Nephron (organoid): ENCODE measurements around the gene GREM2.

Experiments used
- H3K27ac Mint-ChIP-seq, 3 experiments: 2 replicates each; pipeline ENCODE4 v1.8.0; 2020; ENCODE audit warnings: mixed read lengths in 3 of 3, mild to moderate bottlenecking in 2 of 3, moderate library complexity in 1 of 3
- H3K27me3 Mint-ChIP-seq: 2 replicates; pipeline ENCODE4 v1.8.0; 2021; ENCODE audit warnings: low read depth, mild to moderate bottlenecking, moderate library complexity, mixed read lengths
- H3K36me3 Mint-ChIP-seq: 2 replicates; pipeline ENCODE4 v1.8.0; 2020; ENCODE audit warnings: low read depth, mixed read lengths
- H3K4me1 Mint-ChIP-seq: 2 replicates; pipeline ENCODE4 v1.8.0; 2020; ENCODE audit warnings: mixed read lengths
- H3K4me3 Mint-ChIP-seq, 3 experiments: 2 replicates each; pipeline ENCODE4 v1.8.0; 2020; ENCODE audit warnings: mild to moderate bottlenecking in 3 of 3, mixed read lengths in 3 of 3, moderate library complexity in 2 of 3
- H3K9me3 Mint-ChIP-seq: 2 replicates; pipeline ENCODE4 v1.8.0; 2020; ENCODE audit warnings: mixed read lengths
- TF ChIP-seq, protein P1 (sequence below), 3 experiments: fragments of 200-600 bp; sonication (generic); IDR thresholded peaks; one replicate each; pipeline ENCODE4 v1.5.0; 2021; ENCODE audit warnings: antibody characterized with exemption in 3 of 3; ENCODE audit not compliant: unreplicated experiment in 3 of 3

The GREM2 gene

DNA sequence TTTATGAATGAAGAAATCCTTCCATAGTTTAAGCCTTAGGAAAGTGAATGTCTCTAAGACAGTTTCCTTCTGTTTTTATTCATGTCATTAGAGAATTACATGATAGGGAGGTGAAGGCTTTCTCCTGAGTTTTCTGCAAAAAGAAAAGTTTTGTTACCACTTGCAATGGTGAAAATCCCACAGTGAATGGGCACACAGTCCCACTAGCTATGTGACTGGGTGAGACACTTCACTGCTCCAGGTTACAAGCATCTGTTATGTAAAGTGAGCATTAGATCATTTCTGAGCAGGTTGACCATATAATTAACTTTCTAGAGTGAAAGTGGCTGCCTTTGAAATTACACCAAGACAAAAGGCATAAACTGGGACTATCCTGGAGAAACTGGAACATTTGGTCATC lies 38.9 kb upstream of the GREM2 start:
- no peak overlapping the region for H3K27ac Mint-ChIP-seq
- H3K27me3 Mint-ChIP-seq = peaks cover 3% of the 10 kb centered on the region
- H3K4me3 Mint-ChIP-seq = no peak overlapping the region
- no peaks in the 10 kb centered on the region for H3K9me3 Mint-ChIP-seq
- TF ChIP-seq, protein P1, sequence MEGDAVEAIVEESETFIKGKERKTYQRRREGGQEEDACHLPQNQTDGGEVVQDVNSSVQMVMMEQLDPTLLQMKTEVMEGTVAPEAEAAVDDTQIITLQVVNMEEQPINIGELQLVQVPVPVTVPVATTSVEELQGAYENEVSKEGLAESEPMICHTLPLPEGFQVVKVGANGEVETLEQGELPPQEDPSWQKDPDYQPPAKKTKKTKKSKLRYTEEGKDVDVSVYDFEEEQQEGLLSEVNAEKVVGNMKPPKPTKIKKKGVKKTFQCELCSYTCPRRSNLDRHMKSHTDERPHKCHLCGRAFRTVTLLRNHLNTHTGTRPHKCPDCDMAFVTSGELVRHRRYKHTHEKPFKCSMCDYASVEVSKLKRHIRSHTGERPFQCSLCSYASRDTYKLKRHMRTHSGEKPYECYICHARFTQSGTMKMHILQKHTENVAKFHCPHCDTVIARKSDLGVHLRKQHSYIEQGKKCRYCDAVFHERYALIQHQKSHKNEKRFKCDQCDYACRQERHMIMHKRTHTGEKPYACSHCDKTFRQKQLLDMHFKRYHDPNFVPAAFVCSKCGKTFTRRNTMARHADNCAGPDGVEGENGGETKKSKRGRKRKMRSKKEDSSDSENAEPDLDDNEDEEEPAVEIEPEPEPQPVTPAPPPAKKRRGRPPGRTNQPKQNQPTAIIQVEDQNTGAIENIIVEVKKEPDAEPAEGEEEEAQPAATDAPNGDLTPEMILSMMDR (IDR thresholded peaks at IDR 0.05; ENCODE audit: unreplicated experiment in 3 of 3) = no peak
- H3K36me3 Mint-ChIP-seq = no peaks in the 10 kb centered on the region
- H3K4me1 Mint-ChIP-seq = peaks cover 7% of the 10 kb centered on the region

DNA sequence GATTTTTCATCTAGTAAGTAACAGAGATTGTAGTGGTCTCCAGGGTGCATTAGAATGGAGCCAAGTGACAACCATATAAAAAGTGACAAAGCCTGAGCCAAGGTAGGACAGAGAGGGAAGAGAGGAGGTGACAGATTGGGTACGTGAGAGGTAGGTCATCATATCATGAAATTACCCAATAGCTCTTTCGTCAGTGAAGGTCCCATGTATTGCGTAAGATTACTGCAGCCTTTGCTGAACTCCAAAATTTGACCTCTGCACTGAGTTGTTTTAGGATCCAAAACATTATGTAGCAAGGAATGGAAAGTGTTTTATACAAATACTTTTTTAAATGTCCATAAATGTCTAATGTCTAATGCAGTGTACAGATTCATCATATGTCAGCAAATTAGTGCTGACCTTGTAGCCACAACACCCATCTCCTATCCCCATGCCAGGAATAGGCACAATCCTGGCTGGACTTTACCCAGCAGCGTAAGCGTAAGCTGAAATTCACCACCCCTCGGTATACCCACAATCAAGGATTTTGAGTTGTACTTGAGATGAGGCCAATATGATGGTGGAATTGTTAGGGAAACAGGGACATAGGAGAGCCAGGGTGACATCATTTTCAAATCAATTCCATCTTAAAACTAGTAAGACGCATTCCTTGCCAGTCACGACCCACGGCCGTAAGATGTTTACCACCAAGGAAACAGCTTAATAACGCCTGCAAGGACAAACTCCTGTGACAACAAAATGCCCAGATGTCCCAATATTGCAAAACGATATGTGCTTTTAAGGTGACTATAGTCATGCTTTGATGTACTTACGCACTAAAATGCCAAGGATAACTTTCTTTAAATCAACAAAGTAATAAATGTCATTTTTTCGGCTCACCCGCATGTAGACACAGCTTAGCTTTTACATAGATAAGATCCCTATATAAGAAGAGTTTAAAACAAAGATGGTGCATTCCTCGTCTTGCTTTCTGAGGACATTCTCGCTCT lies 38.1 kb upstream of the GREM2 start:
- no peaks in the 10 kb centered on the region for H3K9me3 Mint-ChIP-seq
- peaks cover 7% of the 10 kb centered on the region for H3K4me1 Mint-ChIP-seq
- TF ChIP-seq, protein P1 (IDR thresholded peaks at IDR 0.05; ENCODE audit: unreplicated experiment in 3 of 3) = no peak
- H3K36me3 Mint-ChIP-seq = no peaks in the 10 kb centered on the region
- no peak overlapping the region for H3K4me3 Mint-ChIP-seq
- H3K27ac Mint-ChIP-seq = no peak overlapping the region
- H3K27me3 Mint-ChIP-seq = peaks cover 3% of the 10 kb centered on the region

DNA sequence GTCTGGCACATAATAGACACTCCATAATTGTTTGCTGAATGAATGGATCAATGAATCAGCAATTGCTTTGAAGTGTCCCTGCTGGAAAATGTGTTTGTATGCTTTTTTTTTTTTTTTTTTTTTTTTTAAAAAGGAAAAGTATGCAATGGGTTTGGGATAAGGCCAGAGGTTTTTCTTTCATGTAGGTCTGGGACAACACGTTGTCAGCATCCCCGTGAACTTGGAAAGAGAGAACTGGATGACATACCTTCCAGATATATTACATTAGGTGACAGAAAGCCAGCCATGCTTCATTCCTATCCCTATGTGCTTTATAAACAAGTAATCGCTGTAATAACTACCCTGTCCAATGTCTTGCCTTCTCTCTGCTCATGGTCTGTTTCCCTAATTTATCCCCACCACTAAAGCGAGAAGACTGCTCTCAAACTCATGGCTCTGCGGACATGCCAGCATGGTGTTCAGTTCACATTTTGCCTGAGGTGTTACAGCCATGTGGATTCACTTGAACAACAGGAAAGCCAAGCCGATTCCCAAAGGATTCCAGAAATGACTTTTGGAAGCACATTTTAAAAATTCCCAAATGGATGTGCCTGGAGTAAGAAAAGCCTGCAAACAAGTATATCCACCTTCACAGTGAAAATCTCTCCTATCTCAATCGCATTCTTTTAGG lies 34.8 kb upstream of the GREM2 start:
- no peaks in the 10 kb centered on the region for H3K27me3 Mint-ChIP-seq
- no peaks in the 10 kb centered on the region for H3K9me3 Mint-ChIP-seq
- H3K27ac Mint-ChIP-seq = no peak overlapping the region
- TF ChIP-seq, protein P1 (IDR thresholded peaks at IDR 0.05; ENCODE audit: unreplicated experiment in 3 of 3) = no peak
- no peak overlapping the region for H3K4me3 Mint-ChIP-seq
- no peaks in the 10 kb centered on the region for H3K36me3 Mint-ChIP-seq
- H3K4me1 Mint-ChIP-seq = no peaks in the 10 kb centered on the region

DNA sequence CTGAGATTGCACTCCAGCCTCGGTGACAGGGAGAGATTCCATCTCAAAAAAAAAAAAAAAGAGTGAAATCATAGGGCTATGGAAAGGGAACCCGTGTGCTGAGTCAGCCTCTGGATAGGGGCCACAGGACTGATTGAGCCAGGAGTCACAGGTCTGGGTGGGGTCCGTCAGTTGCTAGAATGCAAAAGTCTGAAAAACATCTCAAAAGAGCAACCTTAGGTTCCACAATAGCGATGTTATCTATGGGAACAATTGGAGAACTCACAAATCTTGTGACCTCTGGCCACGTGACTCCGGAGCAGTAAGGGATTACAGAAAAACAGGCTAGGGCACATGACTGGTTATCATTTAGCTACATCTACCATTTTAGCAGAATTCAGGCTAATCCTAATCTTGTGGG lies 32.8 kb upstream of the GREM2 start:
- Mint-ChIP-seq H3K4me1 (no peaks in the 10 kb centered on the region), H3K27ac (no peak overlapping the region), H3K27me3 (no peaks in the 10 kb centered on the region), H3K9me3 (no peaks in the 10 kb centered on the region), H3K36me3 (no peaks in the 10 kb centered on the region), H3K4me3 (no peak overlapping the region)
- TF ChIP-seq, protein P1 (IDR thresholded peaks at IDR 0.05; ENCODE audit: unreplicated experiment in 3 of 3) = no peak

DNA sequence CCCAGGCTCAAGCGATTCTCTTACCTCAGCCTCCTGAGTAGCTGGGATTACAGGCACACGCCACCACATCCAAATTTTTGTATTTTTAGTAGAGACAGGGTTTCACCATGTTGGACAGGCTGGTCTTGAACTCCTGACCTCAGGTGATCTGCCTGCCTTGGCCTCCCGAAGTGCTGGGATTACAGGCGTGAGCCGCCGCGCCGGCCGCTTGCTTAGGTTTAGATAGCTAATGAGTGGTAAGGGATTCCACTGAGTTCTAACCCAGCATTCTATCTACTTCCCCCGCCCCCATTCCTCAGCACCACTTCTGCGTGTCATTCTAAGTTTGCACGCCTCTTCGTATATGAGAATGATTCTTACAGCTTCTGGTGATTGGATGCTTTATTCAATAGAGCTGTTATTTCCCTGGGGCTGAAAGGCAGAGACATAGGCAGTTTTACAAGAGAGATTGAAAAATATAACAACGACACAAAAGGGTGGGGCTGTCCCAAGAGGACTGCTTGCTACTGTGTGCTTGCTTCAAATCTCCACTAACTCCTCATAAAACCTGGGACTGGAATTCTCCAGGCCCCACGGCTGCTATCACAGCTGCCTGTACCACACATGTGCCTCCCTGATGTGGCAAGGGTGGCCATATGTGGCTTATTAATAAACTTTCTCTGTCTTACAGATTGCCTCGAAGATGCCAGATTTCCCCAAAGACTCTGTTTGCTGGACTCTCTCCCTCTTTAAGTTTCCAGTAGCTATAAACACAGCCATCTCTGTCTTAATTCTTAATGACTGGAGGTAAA lies 23.7 kb upstream of the GREM2 start:
- no peak overlapping the region for H3K4me3 Mint-ChIP-seq
- H3K36me3 Mint-ChIP-seq = no peaks in the 10 kb centered on the region

More for the DNA sequence above, 23.7 kb upstream of the GREM2 start:
- H3K4me1 Mint-ChIP-seq = peaks cover 4% of the 10 kb centered on the region
- no peak overlapping the region for H3K27ac Mint-ChIP-seq
- no peaks in the 10 kb centered on the region for H3K27me3 Mint-ChIP-seq
- TF ChIP-seq, protein P1 (IDR thresholded peaks at IDR 0.05; ENCODE audit: unreplicated experiment in 3 of 3) = no peak
- H3K9me3 Mint-ChIP-seq = peaks cover 4% of the 10 kb centered on the region
